Smooth muscle cell (in vitro differentiated cells): ENCODE results near the gene SURF2. TPM values are rescaled to one million over a fixed set of nuclear protein-coding genes. Genes with fewer than 3 reads are reported as not detected.
A peak's percentile ranks its signal among the peaks of the same experiment; 100 is the strongest.

ENCODE experiments used
- DNase-seq: peaks from one replicate; lab custom pipeline; 2025; ENCODE audit not compliant: unreplicated experiment; lab: John Stamatoyannopoulos, UW
- H2AFZ ChIP-seq: fragments of 200-600 bp; sonication (generic); 2 replicates; pipeline ENCODE4 v1.6.0; 2016; ENCODE audit warnings: antibody characterized with exemption, low read depth, mild to moderate bottlenecking
- H3F3A ChIP-seq: fragments of 200-600 bp; sonication (generic); 2 replicates; pipeline ENCODE4 v1.6.0; 2017; ENCODE audit warnings: antibody characterized with exemption, low read depth
- H3K27ac ChIP-seq: fragments of 200-600 bp; sonication (generic); 2 replicates; pipeline ENCODE4 v1.5.1; 2016; ENCODE audit warnings: low read depth, mild to moderate bottlenecking
- H3K27me3 ChIP-seq: fragments of 200-600 bp; sonication (generic); 2 replicates; pipeline ENCODE4 v1.6.1; 2016; ENCODE audit warnings: low read depth, mild to moderate bottlenecking
- H3K36me3 ChIP-seq: fragments of 200-600 bp; sonication (generic); 2 replicates; pipeline ENCODE4 v1.5.1; 2016; ENCODE audit warnings: low read depth
- H3K4me1 ChIP-seq: fragments of 200-600 bp; sonication (generic); 2 replicates; pipeline ENCODE4 v1.5.1; 2016; ENCODE audit warnings: low read depth
- H3K4me2 ChIP-seq: fragments of 200-600 bp; sonication (generic); 2 replicates; pipeline ENCODE4 v1.6.0; 2016; ENCODE audit warnings: mild to moderate bottlenecking
- H3K4me3 ChIP-seq: fragments of 200-600 bp; sonication (generic); 2 replicates; pipeline ENCODE4 v1.5.1; 2016; ENCODE audit warnings: mild to moderate bottlenecking
- H3K79me2 ChIP-seq: fragments of 200-600 bp; sonication (generic); 2 replicates; pipeline ENCODE4 v1.6.0; 2016; ENCODE audit warnings: low read depth, mild to moderate bottlenecking
- H3K9ac ChIP-seq: fragments of 200-600 bp; sonication (generic); 2 replicates; pipeline ENCODE4 v1.6.0; 2016; ENCODE audit warnings: low read depth
- H3K9me3 ChIP-seq: fragments of 200-600 bp; sonication (generic); replicated peaks from 2 replicates; pipeline ENCODE4 v1.5.1; 2016; ENCODE audit warnings: low read depth
- H4K20me1 ChIP-seq: fragments of 200-600 bp; sonication (generic); 2 replicates; pipeline ENCODE4 v1.6.0; 2016; ENCODE audit warnings: low read depth
- WGBS: methylation state at CpG from one replicate; pipeline ENCODE4 v1.1.7; 2016; ENCODE audit warnings: low lambda C conversion rate; 5-methylcytosine and 5-hydroxymethylcytosine counted together
- polyA plus RNA-seq: library from polyadenylated mRNA; unstranded; fragments of >200 nt; fragmentation: Nextera tagmentation; extraction: Ambion mirVana; gene quantifications from 2 replicates; pipeline ENCODE4 v1.2.1, GENCODE V29; 2016
- small RNA-seq: library from RNA; depleted of rRNA; stranded (forward); fragments of <200 nt; gene quantifications from one replicate; pipeline ENCODE3, GENCODE V24; 2014
- total RNA-seq: library from RNA; depleted of rRNA; stranded (reverse); fragments of >200 nt; gene quantifications from 2 replicates; pipeline ENCODE4 v1.2.3, GENCODE V29; 2014
- TF ChIP-seq, protein P1 (sequence below): fragments of 200-600 bp; sonication (generic); IDR thresholded peaks from 2 replicates; pipeline ENCODE4 v1.5.1; 2017; ENCODE audit warnings: borderline replicate concordance, mild to moderate bottlenecking, antibody characterized with exemption; ENCODE audit not compliant: insufficient read depth, poor library complexity, severe bottlenecking

The SURF2 gene
- total and polyA plus RNA-seq, 2 experiments from 2014 or later, result 11.4 to 21.4 TPM

DNA sequence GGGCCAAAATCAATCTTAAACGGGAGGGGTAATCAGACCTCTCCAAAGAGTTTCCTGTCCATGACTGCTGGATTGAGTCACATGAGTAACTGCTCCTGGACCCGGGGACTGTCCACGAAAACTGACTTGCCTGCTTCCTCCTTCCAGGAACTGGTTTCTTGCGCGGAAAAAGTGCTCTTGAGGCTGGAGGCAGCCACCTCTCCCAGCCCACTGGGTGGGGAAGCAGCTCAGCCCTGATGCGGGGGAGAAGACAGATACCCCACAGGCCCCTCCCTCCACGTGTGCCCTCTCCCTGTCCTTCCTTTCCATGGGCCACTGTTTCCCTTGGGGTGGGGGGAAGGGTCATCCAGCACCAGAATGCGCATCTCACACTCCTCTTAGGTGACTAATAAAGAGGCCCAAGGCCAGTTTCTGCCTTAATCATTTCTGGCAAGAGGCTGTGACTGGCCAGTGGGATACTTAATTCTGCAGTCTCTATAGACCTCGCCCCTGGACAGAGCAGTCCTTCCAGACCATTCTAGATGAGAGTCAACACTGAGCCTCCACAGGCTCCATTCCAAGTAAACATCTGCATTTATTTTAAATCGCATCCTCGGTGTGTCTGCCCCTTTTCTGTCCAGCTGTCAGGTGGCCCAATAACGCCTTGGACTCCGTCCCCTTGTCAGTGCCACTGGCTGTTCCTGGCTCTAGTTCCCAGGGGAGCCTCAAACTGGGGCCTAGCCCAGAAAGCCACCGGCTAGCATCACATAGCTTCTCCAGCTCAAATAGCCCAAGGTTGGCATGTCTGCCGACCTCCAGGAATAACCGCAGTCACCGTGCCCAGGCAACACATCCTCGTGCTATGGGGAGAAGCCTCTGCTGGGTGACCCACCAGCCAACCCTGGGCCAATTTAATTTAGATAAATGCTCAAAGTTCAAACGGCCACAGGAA lies 49.4 kb downstream of the SURF2 start:
- Histone ChIP-seq H4K20me1 (peaks cover 10% of the 10 kb centered on the region), H3F3A (no peaks in the 10 kb centered on the region), H3K79me2 (no peaks in the 10 kb centered on the region), H3K27ac (no peak overlapping the region), H3K4me3 (no peak overlapping the region), H3K9ac (no peak overlapping the region), H2AFZ (no peak overlapping the region), H3K4me2 (no peak overlapping the region), H3K9me3 (no peaks in the 10 kb centered on the region), H3K36me3 (peaks cover 10% of the 10 kb centered on the region), H3K27me3 (no peaks in the 10 kb centered on the region), H3K4me1 (no peaks in the 10 kb centered on the region)
- no peak for DNase-seq
- TF ChIP-seq, protein P1, sequence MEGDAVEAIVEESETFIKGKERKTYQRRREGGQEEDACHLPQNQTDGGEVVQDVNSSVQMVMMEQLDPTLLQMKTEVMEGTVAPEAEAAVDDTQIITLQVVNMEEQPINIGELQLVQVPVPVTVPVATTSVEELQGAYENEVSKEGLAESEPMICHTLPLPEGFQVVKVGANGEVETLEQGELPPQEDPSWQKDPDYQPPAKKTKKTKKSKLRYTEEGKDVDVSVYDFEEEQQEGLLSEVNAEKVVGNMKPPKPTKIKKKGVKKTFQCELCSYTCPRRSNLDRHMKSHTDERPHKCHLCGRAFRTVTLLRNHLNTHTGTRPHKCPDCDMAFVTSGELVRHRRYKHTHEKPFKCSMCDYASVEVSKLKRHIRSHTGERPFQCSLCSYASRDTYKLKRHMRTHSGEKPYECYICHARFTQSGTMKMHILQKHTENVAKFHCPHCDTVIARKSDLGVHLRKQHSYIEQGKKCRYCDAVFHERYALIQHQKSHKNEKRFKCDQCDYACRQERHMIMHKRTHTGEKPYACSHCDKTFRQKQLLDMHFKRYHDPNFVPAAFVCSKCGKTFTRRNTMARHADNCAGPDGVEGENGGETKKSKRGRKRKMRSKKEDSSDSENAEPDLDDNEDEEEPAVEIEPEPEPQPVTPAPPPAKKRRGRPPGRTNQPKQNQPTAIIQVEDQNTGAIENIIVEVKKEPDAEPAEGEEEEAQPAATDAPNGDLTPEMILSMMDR, result no peak
- WGBS, result 96% methylated on average over 19 of the region's 19 CpGs

DNA sequence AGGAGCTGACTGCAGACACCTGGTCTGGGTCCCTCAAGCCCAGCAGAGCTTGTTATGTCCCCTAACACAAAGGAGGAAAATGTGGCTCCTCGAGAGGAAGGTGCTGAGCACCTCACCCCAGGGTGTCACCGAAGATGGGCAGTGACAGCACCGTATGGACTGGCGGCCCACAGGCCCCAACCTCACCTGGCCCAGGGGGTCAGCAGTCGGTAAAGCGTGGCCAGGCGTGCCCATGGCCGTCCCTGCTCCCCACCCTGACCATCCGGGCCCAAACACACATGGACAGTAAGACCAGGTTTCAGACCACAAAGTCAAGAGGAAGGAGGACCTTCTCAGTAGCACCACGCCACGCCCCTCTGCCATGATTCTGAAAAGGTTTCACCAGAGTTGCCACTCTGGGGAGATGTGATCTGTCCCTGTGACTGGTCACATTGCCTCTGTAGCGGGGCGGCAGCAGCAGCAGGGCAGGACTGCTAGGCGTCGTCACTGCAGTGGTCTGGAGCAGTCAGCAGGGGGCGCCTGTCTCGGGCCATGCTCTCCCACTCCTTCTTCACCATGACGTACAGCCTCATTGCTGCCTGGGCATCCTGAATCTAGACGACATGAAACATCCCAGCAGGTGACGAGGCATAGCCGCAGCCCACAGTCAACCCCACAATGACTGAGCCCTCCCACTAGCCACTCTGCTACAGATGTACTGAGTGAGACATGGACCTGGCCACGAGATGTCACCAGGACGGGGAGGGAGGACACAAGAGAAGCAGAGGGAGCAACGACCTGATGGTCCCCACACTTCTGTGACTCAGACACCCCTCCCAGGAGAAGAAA lies 50.3 kb downstream of the SURF2 start:
- Histone ChIP-seq H3K36me3 (peaks cover 10% of the 10 kb centered on the region), H3F3A (no peaks in the 10 kb centered on the region), H3K9ac (no peak overlapping the region), H3K79me2 (no peaks in the 10 kb centered on the region), H3K4me3 (no peak overlapping the region), H3K4me1 (no peaks in the 10 kb centered on the region), H3K9me3 (no peaks in the 10 kb centered on the region), H4K20me1 (peaks cover 10% of the 10 kb centered on the region), H2AFZ (no peak overlapping the region), H3K27me3 (no peaks in the 10 kb centered on the region), H3K27ac (no peak overlapping the region), H3K4me2 (no peak overlapping the region)
- TF ChIP-seq, protein P1, result peak; percentile 89
- 66% methylated on average over 24 of the region's 24 CpGs for WGBS
- DNase-seq, result peak; percentile 23

- WGBS, result 94% methylated on average over 1 of the region's 1 CpG
- H3K4me3 ChIP-seq, result no peak overlapping the region
- H2AFZ ChIP-seq, result no peak overlapping the region
- H3K9me3 ChIP-seq, result no peaks in the 10 kb centered on the region
- DNase-seq, result no peak
- peaks cover 10% of the 10 kb centered on the region for H4K20me1 ChIP-seq
- H3K9ac ChIP-seq, result no peak overlapping the region
- H3F3A ChIP-seq, result no peaks in the 10 kb centered on the region
- H3K27ac ChIP-seq, result no peak overlapping the region
- H3K79me2 ChIP-seq, result no peaks in the 10 kb centered on the region
- TF ChIP-seq, protein P1, result no peak
- H3K27me3 ChIP-seq, result no peaks in the 10 kb centered on the region
- no peaks in the 10 kb centered on the region for H3K4me1 ChIP-seq
- H3K4me2 ChIP-seq, result no peak overlapping the region
- peaks cover 10% of the 10 kb centered on the region for H3K36me3 ChIP-seq
Observed at GRCh38 chr9:133408042-133408441, 51.7 kb downstream of the SURF2 start.

Small RNA genes within 50 kb of the gene (small RNA-seq; reads per million reads assigned to genes)
- gene RF00019 (not detected), gene SNORD24 (not detected), gene SNORD36A (not detected), gene SNORD36B (not detected), gene SNORD36C (not detected)

Other genes with a start within 250 kb of the SURF2 start
- 27.8 and 28.5 TPM in 2 replicates for gene RALGDS, start 235.3 kb upstream of the SURF2 start, total RNA-seq
- gene RALGDS, start 235.3 kb upstream of the SURF2 start, polyA plus RNA-seq, result 37.7 and 43.7 TPM in 2 replicates
- gene GBGT1, start 192.6 kb upstream of the SURF2 start, total RNA-seq, result 8.2 and 11.3 TPM in 2 replicates
- gene GBGT1, start 192.6 kb upstream of the SURF2 start, polyA plus RNA-seq, result 4.5 and 6.7 TPM in 2 replicates
- not detected in 2 replicates for gene OBP2B, start 147.3 kb upstream of the SURF2 start, total RNA-seq
- not detected in 2 replicates for gene OBP2B, start 147.3 kb upstream of the SURF2 start, polyA plus RNA-seq
- gene ABO, start 81.3 kb upstream of the SURF2 start, total RNA-seq, result 0.67 and 1.0 TPM in 2 replicates
- gene ABO, start 81.3 kb upstream of the SURF2 start, polyA plus RNA-seq, result 0.37 and 2.1 TPM in 2 replicates
- gene SURF6, start 20.4 kb upstream of the SURF2 start, total RNA-seq, result 8.1 and 11.7 TPM in 2 replicates
- gene SURF6, start 20.4 kb upstream of the SURF2 start, polyA plus RNA-seq, result 16.5 and 17.8 TPM in 2 replicates
- 8.3 and 9.0 TPM in 2 replicates for gene MED22, start 8.4 kb upstream of the SURF2 start, total RNA-seq
- gene MED22, start 8.4 kb upstream of the SURF2 start, polyA plus RNA-seq, result 15.8 and 17.9 TPM in 2 replicates
- gene RPL7A, start 8.3 kb upstream of the SURF2 start, total RNA-seq, result 1,134 and 1,254 TPM in 2 replicates
- 372 and 413 TPM in 2 replicates for gene RPL7A, start 8.3 kb upstream of the SURF2 start, polyA plus RNA-seq
- gene SURF1, start 63 bp upstream of the SURF2 start, total RNA-seq, result 23.8 and 33.5 TPM in 2 replicates
- 57.7 and 60.7 TPM in 2 replicates for gene SURF1, start 63 bp upstream of the SURF2 start, polyA plus RNA-seq
- gene SURF4, start 19.5 kb downstream of the SURF2 start, total RNA-seq, result 353 and 377 TPM in 2 replicates
- gene SURF4, start 19.5 kb downstream of the SURF2 start, polyA plus RNA-seq, result 340 and 396 TPM in 2 replicates
- gene STKLD1, start 19.8 kb downstream of the SURF2 start, total RNA-seq, result 2.7 TPM in 1 of 2 replicates, not detected in the other
- gene STKLD1, start 19.8 kb downstream of the SURF2 start, polyA plus RNA-seq, result 0.90 and 0.99 TPM in 2 replicates
- 11.5 and 12.9 TPM in 2 replicates for gene REXO4, start 61.5 kb downstream of the SURF2 start, total RNA-seq
- gene REXO4, start 61.5 kb downstream of the SURF2 start, polyA plus RNA-seq, result 18.5 and 21.6 TPM in 2 replicates
- 1.4 and 3.1 TPM in 2 replicates for gene ADAMTS13, start 65.8 kb downstream of the SURF2 start, total RNA-seq
- 3.7 and 6.8 TPM in 2 replicates for gene ADAMTS13, start 65.8 kb downstream of the SURF2 start, polyA plus RNA-seq
- 5.8 and 8.9 TPM in 2 replicates for gene CACFD1, start 103.4 kb downstream of the SURF2 start, total RNA-seq
- 22.8 and 27.1 TPM in 2 replicates for gene CACFD1, start 103.4 kb downstream of the SURF2 start, polyA plus RNA-seq
- gene SLC2A6, start 122.5 kb downstream of the SURF2 start, total RNA-seq, result 12.7 and 13.8 TPM in 2 replicates
- gene SLC2A6, start 122.5 kb downstream of the SURF2 start, polyA plus RNA-seq, result 21.0 and 28.3 TPM in 2 replicates
- gene MYMK, start 168.4 kb downstream of the SURF2 start, total RNA-seq, result not detected in 2 replicates
- gene MYMK, start 168.4 kb downstream of the SURF2 start, polyA plus RNA-seq, result not detected in 2 replicates
- 8.1 and 8.9 TPM in 2 replicates for gene ADAMTSL2, start 178.2 kb downstream of the SURF2 start, total RNA-seq
- gene ADAMTSL2, start 178.2 kb downstream of the SURF2 start, polyA plus RNA-seq, result 8.9 and 10.5 TPM in 2 replicates